GF-D8 (cell line): Measurements from ENCODE around the gene FANK1.
"Not testable (repeated sequence)": the region's sequence is repeated elsewhere in the genome, so short reads cannot be mapped to it uniquely, and the experiment has no call there.

Experiments
- DNase-seq: peaks from one replicate; lab custom pipeline; 2025; lab: John Stamatoyannopoulos, UW

Gene FANK1

DNA sequence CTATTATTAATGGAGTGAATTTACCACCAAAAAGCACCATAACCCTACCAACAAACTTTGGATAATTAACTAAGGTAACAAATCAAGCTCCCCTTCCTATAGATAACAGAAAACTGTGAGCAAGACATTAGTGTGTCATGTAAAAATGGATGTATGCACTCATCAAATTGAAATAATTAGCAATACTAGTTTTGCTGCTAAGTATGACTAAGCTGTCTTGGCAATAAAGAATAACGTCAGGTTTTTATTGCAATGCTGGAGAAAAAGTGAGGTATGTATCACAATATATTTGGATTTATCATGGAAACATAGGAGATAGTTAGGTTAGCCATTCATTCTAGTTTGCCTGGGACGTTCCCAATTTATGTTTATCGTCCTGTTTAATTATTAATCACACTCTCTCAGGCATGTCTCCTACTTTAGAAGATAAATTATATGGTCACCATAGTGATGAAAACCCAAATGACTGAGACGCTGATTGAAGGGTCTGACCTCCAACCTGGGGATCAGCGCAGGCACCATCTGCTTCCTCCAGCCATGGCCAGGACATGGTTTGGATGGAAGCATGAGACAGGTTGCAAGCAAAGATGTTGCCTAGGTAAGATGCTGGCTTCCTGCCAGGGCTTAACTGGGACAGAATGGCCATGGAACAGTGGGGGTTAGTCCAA, 125.6 kb downstream of the FANK1 start:
- no peak for DNase-seq

DNA sequence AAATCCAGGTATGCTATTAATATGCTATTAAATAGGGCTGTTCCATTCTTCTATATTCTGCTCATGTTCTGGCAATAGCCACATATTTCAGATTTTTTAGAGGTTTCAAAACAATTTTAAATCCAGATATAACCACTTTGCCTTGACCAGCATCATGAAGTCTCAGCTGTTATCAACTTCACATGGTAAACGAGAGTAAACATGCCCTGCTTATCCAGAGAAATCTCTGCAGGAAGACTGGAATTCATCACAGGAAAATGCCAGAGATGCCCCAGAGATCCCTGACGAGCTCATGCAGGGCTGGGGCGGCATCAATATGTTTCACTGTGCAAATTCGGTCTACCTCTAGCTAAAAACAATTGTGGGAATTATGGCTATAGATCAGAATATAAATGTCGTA, 126.5 kb downstream of the FANK1 start:
- no peak for DNase-seq

DNA sequence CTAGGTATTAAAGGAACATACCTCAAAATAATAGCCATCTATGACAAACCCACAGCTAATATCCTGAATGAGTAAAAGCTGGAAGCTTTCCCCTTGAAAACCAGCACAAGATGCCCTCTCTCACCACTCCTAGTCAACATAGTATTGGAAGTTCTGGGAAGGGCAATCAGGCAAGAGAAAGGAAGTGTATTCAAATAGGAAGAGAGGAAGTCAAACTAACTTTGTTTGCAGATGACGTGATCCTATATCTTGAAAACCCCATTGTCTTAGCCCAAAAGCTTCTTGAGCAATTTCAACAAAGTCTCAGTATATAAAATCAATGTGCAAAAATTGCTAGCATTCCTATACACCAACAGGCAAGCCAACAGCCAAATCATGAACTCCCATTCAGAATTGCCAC, 131.3 kb downstream of the FANK1 start:
- no peak for DNase-seq

DNA sequence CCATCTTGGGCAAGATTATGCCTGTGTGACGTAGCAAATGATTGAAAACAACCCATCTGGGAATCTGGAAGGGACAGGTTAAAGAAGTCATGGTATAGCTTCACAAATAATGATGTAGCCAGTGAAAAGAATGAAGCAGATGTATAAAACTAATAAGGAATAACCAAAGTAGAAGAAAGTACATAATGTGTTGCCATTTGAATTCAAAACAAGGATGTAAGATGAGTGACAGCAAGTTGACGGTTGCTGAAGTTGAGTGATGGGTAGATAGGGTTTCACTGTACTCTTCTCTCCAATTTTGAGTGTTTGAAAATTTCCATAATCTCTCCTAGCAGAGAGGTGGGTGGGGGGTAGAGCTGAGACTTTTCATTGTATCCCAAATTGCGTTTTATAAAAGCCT, 133.6 kb downstream of the FANK1 start:
- no peak for DNase-seq

DNA sequence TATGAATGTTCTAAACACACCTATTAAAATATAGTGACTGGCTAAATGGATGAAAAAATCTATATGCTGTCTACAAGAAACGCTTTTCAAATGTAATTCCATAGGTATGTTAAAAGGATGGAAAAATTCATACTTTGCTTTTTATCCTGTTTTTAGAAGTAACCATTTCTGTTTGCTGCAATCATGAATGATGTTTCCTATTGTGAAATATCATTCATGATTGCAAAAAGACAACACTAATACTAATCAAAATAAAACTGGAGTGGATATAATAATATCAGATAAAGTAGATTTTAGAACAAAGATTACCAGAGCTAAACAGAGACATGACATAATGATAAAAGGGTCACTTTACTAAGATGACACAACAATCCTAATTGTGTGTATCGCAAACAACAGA, 138.2 kb downstream of the FANK1 start:
- DNase-seq = no peak

DNA sequence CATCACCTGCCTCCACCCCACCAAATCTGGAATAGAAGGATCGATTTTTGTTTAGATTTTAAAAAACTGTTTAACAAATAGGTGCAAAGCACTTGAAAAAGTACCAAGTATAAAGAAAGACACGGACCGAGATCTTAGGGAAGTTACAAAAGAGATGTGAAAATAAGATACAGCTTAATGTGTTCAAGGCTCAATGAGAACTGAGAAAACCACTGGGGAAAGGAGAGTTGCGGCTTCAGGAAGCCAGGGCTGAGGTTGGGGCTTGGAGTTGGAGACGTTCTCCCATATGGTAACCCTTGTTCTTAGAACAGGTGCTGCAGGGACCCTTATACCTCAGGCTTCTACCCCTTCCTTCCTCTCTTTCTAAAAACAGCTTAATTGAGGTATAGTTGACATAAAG, 140.2 kb downstream of the FANK1 start:
- no peak for DNase-seq

DNA sequence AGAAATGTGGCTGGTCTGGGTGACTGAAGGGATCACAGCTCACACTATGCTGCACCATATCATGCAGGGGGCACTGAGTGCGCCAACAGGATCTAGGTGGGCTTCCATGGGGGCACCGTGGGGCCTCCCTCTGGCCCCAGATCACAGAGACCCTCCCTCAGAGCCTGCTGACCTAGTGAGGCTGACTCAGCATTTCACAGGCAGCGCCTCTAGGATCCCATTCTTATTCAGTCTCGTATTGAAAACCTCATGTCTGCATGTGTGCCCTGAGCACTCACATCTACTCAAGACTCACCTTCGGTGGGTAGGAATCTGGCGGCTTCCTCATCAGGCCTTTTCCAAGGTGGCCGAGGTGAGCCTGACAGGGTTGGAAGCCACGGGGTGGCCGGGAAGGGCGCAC, 141.6 kb downstream of the FANK1 start:
- no peak for DNase-seq

DNA sequence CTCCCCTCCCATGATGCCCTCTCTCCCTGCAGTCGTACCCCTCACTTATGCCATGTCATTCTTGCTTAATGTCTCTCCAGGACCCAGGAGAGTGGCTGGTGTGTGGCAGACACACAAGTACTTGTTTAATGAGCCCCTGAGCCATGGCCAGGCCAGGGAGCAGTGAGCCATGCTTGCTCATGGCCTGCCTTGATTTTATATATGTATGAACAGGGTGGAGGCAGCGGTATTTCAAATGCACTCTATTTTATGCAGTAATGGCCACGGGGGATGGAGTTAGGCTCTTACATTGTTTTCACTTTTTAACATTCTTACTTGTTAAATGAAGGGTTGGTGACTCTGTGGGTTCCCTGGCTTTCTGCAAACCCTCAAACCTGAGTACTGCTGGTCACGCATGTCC, 144.8 kb downstream of the FANK1 start:
- no peak for DNase-seq

DNA sequence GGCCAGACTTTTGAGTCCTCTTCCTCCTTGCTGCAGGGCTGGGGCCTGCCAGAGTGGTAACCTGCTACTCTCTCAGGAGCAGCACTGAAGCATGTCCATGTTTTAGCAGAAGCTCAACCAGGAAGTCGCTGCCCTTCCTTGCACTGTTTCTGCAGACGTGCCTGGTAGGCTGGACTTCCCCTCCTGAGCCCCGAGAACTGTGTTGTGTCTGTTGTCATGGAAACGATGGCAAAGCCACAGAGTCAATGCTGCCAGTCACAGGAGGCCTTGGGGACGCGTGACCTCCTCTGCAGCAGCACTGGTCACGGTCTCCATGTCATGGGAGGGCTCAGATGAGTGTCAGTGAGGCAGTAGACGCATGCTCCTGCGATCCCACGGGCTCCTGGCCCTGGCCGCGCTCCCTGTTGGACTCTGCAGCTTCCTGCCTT, 145.5 kb downstream of the FANK1 start:
- peak; percentile 86 for DNase-seq

DNA sequence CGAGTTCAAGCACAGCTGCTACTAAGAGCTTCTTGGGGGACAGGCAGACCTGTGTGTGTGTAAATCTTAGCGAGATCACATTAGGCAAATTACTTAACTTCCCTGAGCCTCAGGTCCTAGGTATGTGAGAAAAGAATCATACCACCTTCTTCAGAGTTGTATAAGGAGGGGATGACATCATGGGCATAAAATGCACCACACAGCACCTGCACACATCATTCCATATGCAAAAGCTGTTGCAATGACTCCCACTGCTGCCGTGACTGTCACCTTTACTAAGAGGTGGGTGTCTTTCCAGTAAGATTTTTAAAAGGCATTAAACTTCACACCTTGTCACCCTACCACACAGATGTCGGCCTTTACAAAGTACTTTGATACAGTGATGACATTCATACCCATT, 146.0 kb downstream of the FANK1 start:
- no peak for DNase-seq

DNA sequence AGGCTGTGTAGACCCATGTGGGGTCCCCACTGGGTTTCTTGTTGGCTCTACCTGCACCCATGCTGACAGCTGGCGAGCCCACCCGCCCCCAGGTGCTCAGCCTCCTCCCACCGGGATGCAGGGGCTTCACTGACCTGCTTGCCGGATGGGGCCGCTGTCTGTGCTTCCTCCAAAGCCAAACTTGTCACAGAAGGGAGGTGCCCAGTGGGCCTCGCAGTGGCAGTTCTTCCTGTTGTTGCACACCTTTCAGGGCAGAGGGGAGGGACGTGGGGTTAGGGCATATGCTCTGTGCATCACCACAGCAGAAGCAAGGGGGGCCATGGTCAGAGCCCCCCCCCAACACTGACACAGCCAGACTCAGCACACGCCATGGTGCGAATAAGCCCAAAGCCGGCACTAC, 146.5 kb downstream of the FANK1 start:
- no peak for DNase-seq

DNA sequence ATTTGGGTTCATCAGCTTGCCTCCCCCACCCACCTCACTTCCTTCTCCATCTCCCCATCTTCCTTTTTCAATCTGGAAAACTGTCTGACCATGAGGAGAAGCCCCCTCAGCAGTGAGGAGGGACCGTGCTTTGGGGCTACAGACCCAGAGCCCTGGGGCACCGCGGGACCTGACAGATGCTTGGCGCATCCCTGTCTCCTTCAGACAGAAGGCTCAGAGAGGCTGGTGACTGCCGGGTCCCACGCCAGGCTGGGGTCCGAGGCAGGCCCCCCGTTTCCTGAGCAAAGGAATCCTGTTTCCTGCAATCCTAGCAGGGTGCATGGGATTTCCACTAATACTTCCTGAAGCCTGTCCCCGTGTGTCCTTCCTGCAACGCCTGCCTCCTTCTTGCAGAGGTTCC, 147.0 kb downstream of the FANK1 start:
- DNase-seq = no peak

DNA sequence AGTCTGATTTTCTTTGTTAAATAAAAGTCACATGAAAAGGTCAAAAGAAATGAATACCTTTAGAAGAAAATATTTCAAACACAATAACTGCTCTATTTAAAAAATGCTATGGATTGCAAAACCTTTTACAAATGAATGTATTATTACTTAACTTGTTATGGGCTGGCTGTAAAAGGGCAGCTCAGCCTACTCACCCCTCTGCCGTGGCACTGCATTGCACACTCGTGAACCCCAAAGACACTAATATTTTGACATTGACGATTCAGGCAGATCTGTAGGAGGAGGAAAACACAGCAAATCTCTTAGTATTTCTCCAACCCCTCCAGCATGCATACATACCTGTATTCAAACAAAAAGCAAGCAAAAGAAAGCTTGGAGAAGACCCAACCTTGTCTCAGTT, 149.5 kb downstream of the FANK1 start:
- DNase-seq = no peak

DNA sequence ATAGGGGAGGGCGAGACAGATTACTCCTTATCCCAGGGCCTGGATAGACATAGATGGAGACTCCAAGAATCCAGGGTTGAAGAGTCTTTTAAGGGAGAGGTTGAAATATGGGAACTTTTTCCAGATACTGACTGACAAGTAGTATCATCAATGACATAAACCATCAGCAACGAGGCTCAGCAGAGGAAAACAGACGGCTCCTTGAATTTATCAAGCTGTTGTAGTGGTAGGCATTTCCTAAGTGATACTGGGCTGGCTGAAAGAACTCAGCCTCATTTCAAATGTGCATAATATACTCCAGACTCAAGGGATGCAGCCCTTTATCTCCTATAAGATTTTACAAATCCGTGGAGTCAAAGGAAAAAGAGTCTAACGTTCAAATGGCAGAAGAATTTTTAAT, 150.5 kb downstream of the FANK1 start:
- no peak for DNase-seq

DNA sequence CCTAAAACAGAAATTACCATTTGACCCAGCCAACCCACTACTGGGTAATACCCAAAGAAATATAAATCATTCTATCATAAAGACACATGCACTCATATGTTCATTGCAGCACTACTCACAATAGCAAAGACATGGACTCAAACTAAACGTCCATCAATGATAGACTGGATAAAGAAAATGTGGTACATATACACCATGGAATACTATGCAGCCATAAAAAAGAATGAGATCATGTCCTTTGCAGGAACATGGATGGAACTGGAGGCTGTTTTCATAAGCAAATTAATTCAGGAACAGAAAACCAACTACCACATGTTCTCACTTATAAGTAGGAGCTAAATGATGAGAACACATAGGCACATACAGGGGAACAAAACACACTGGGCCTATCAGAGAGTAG, 151.4 kb downstream of the FANK1 start:
- not testable (repeated sequence) for DNase-seq

DNA sequence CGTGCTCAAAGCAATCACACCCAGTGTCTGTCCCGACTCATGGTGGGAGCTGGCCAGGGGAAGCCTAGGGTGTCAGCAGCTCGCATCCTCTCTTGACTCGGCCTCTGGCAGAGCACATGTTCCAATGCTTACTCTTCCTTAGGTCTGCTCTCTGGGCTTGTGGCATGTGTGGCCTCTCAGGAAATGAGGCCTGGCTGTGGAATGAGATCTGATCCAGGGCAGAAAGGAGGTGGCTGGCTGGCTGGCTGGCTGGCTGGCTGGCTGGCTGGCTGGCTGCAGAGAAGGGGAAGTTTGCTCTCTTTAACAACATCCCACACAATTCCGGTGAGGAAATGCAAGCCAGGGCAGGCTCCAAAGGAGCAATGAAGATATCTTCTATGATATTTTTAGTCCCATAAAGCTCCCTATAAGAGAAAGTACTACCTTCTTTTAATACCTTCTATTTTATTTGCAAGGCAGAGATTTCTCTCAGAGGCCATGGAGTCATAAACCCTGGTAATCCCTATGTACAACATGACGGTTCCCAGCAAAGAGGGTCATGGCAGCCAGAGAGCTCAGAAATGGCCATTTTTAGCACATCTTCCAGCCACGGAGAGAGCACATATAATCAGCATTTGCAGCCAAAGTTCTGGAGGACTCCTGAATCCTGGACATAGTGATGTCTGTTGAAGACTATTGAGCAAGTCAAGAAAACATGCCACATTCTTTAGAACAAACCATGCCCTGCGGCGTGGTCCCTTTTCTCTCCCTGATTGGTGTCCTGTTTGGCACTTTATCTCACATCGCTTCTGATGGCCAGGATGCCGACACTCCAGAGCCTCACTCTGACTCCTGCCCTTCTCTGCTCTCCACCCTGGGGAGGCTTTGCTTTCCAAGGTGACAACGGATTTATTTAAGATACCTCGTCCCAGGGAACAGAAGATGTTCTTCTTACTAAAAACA, 153.7 kb downstream of the FANK1 start:
- DNase-seq = peak; percentile 38

DNA sequence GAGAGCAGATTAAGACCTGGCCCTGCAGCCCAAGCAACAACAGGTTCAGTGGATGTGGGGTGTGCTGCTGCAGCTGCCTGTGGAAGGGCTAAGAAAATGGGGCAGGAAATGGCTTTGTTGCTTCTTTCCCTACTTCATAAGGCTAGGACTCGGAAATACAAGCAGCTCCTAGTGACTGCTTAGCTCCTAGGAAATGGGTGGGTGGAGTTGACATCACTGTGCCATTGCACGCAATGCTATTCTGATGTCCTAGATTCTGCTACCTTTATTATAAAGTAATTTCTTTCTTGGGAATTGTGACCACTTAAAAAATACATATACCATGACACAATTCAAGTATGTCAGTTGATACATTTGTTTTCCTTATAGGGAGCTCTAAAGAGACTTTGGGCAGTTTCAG, 155.8 kb downstream of the FANK1 start:
- no peak for DNase-seq

DNA sequence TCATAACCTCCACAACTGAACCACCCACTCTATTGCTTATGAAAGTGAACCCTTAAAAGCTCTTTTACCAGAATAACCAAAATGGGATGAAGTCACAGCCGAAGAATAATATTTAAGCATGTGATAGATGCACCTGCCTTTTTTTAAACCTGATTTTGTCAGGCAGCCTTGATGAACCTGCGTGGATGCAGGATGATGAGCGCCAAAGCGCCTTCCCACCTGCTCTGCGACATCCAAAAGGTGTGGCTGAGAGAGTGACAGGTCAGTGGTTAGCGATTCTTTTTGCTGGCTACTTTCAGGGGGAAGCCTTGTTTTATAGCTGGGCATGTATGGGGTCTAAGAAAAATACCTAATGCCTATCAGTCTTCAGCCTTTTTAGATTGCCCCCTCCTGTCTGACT, 157.8 kb downstream of the FANK1 start:
- no peak for DNase-seq

DNA sequence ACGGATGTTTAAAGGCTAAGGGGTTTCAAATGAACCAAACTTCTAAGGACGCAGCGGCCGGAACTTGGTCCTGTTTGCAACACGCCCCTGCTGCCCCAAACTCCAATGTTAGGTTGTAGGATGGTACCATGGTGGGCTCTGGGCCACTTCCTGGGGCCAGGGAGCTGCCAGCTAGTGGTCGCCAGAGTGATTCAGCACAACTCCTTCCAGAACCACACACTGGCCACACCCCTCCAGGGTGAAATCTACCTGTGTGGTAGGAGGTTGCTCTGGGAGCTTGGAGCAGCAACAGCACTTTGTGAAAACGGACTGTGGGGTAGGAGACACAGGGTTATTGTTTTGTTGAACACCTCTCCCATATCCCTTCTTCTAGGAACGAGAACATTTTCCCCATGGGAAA, 161.1 kb downstream of the FANK1 start:
- DNase-seq = no peak

DNA sequence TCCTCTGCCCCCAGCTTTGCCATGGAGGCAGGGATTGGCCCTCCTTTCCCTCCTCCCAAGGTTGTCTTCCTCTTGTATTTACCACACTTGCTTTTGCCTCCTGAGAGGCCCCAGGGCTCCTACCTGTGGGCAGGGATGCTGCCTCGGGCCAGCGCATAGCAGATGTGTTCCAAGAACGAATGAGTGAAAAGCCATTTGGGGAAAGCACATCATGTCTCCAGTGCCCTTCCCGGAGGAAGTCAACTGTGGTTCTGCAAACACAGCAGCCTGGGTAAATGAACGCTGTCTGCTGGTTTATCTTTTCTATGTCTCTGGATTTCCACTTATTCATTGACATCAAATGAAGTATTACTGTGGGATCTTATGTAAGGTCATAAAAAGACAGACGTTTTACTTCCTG, 161.7 kb downstream of the FANK1 start:
- DNase-seq = no peak

DNA sequence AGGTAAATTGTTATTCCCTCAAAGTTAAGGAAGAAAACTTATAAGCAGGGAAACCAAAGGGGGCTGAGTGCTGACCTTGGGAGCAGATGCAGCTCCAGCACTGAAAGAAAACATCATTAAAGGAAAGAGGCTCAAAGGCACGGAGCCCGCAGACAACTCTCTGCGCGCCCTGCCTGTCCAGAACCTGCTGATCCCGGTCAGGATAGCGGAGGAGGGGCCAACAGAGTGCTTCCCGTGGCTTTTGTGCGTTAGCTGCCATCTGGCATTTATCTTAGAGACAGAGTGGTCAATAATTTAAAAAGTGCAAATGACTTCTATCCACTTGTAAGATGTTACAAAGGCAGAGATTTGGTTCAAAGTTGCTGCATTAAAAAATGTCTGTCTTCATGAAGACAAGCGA, 162.1 kb downstream of the FANK1 start:
- DNase-seq = no peak
